ENCODE measurements around the gene SAFB2.

- TF ChIP-seq MAX (IDR thresholded peaks at IDR 0.05) (no peak), RAD21 (IDR thresholded peaks at IDR 0.05; ENCODE audit: low read depth) (no peak), EGR1 (IDR thresholded peaks at IDR 0.05) (no peak), NFIC (IDR thresholded peaks at IDR 0.05) (no peak), REST (IDR thresholded peaks at IDR 0.05; ENCODE audit: low read depth) (no peak), USF1 (IDR thresholded peaks at IDR 0.05) (no peak)
Observed at GRCh38 chr19:5595745-5596144, 26.8 kb downstream of the SAFB2 start.

Data from Ishikawa (cell line).